ENCODE data around the gene MYO5B.

Gene MYO5B

DNA sequence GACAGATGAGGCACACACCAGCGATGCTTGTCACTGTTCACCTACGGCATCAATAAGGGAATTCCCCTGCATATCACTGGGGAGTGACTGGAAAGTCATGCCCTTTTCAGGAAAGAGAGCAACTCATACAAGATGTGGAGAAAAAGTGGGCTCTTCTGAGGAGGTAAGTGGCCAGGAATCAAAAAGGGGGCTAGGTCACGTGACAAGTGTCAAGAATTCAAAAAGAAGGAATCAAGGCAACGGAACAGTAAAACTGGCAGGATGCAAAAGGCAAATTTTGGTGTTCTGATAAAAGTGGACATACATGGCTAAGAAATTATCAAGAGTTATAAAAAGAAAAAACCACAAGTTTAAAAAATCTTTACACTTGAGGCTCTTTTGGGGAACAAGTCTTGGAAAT, 190.9 kb downstream of the MYO5B start:
- DNase-seq: no peak

DNA sequence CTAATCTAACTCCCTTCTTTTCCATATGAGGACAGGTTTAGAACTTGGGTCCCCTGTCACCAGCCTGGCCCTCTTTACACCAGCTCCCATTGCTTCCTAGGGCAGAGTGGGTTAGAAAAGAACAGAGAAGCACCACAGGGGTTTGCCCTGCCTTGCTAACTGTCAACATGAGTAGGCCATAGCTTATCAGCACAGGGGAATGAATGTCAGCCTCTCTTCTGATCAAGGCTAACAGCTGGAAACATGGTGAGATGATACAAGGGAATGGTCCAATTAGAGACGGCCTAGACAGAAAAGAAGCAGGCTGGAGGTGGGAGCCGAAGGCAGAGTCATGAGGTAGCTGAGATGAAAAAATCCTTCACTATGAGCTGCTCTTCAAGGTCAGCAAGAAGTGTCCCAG, 192.2 kb downstream of the MYO5B start:
- no peak for DNase-seq

DNA sequence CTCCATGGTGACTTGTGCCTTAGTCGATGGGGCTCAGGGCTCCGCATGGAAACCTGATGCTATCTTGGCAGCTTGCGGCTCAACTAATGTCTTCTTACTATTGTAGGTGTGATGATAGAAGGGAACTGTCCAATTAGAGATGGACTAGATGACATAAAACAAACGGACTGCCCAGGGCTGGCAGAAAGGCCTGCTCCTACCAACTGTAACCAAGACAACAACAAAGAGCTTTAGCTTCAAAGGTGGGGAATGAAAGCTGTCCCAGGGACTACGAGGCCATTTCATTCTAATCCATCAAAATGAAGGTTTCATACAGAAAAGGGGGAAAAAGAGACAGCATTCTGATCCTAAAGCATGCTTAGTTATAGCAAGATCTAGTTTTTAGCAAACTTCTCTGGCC, 194.7 kb downstream of the MYO5B start:
- no peak for DNase-seq

DNA sequence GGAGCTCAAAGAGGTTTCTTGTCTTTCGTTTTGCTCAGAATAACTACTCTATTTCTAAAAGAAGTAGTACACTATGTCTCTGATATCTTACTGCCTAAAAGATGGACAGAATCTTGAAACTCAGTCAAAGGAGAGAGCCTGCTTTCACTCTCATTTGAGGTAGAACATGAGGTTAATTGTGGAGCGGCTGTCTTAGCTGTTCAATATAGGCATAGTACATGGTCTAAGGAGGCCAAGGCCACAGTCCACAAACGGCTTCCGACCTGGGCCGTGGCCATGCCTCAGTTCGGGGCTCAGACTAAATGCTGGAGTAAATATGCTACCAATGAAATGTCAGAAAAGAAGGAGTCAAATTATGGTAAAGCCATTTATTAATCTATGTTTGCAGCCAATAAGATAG, 195.8 kb downstream of the MYO5B start:
- no peak for DNase-seq

DNA sequence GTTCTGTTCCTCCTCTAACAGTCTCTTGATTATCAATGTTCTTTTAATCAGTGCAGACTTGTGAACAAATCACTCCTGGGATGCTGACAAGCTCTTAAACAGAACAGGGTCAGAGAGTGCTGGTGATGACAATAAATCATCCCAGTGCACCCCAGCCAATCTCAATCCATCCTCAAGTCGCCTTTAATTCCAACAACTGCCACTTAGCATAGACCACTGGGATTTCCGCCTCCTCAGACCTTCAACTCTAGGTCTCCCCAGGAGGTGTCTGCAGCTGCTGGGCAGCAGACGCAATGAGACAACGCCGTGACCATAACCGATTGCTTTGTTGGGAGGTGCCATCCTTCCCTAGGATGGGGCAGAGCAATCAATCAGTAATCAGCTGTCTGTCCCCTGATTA, 197.4 kb downstream of the MYO5B start:
- DNase-seq: no peak

DNA sequence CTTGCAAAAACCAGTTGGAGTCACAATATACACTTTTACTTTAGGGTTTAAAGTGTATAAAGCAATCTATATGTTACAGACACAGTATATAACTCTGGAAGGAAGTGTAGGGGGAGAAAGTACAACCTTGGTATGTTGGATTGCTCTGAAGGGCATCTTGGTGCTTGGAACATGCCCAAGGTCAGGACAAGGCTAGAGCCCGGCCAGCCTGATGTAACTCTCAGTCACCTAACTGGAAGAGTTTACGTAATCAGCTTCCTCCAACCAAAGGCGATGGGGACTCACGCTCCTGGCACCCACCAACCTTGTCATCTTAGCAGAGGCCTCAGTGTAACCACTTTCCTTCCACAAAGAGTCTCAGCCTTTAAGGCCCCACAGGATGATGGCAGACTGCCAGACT, 200.5 kb downstream of the MYO5B start:
- no peak for DNase-seq

DNA sequence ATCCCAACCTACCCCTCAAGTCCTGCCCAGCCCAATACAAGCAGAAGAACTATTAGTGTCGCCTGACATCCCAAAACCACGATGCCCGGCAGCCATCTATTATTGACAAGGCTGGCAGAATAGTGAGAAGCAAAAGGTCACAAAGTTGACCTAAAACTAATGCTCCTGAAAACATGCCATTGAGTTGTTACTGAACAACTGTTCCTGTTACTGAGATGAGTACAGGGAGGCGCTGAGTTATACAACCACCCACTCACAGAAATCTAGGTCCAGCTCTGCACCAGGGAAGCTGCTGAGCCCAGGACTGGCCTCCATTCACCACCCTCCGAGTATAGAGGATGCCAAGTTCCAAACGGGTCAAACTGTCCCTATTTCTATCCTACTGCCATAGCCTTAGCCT, 201.6 kb downstream of the MYO5B start:
- DNase-seq: no peak

DNA sequence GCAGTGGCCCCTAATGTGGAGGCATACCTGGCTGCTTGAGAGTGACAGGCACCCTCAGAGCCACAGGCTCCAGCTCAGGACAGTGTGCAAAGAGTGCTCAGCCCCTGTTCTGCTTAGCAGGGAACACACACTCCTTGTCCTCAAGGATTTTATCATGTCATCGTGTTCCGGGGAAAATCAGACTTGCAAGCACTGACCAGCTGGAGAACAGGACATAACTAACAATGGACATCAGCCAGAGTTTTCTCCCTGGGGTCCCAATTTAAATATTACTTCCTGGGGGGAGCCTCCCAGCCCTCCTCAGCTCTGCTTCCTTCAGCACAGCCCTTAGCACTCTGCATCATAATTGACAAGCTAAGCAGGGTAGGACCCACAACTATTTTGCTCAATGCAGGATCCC, 206.2 kb downstream of the MYO5B start:
- DNase-seq: no peak

DNA sequence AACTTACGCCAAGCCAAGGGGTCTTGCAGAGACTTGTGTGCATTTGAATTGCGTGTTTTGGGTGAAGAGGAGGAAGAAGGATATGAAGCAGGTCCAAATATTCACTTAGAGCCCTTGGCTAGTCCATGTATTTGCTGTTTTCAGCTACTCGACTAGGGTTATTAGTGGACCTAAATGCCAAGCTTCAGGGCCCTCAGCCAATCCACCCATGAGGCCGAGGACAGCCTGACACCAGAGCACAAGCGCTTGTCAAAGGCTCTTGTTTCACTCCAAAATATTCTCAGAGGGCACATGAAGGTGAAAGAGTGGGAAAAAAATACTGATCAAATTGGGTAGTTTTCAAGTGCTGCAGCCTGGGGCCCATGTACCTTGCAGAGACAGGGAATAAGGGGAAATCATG, 206.8 kb downstream of the MYO5B start:
- DNase-seq: no peak

DNA sequence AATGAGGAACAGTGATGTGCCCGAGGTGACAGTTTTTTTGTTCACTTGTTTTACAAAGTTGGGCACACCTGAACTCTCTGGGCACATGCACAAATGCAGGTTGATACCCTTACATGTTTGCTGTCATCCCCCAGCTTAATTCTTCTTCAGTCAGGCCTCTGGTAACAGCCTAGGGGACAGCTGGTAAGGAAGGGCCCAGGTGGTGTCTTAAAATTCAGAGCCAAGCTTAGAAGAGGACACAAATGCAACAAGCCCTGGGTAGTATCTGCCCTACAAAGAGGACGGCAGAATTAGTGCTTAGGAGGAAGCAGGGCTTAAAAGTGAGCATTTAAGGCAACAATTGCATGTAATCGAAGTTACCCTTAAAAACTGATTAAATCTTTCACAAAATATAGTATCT, 209.7 kb downstream of the MYO5B start:
- no peak for DNase-seq

DNA sequence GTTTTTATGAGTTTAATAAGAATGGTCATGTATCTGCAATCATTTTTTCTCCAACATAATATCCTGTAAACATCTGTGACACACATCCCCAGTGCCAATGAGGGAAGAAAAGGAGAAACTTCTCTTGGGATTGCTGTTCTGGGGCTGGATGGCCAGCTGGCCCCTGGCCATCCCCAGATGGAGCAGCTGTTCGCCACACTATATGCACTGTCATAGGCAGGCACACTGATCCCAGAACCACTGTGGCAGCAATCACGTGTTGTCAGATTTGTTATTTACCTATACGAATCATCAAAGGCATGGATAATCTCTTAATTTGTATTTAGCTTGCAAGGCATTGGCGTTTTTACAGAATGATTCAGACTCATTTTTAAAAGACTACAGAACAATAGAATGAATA, 214.1 kb downstream of the MYO5B start:
- DNase-seq: no peak

DNA sequence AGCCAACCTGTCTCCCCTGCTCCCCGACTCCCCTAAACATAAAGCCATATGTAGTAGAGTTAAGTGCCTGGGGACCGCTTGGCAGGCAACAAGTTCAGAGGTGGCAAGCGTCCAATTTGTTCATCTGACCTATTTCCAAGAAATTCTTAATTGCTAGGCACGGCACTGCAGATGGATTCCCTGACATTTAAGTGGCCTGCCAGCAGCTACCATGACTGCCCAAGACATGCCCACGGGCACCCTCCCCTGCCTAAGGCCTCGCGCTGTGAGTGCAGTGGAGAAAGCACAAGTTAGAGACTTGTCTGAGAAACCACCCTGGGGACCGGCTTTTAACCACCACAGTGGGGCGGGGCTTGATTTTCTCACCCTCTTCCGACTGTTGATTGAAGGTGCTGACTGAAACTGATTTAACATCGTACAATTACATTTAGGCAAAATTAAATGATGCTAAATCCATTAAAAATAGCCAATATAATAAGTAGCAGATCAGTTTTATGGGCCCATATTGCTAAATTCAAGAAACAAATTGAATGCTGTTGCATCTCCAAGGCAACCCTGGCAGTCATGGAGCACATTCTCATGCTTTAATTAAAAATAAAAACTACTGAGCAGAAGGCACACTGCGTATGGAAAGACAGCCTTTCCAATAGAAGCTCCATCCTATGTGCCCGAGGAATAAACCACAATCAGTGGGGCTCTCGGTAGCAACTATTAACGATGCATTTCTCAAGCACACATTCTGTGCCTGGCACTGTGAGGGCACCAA, 218.0 kb downstream of the MYO5B start:
- no peak for DNase-seq

DNA sequence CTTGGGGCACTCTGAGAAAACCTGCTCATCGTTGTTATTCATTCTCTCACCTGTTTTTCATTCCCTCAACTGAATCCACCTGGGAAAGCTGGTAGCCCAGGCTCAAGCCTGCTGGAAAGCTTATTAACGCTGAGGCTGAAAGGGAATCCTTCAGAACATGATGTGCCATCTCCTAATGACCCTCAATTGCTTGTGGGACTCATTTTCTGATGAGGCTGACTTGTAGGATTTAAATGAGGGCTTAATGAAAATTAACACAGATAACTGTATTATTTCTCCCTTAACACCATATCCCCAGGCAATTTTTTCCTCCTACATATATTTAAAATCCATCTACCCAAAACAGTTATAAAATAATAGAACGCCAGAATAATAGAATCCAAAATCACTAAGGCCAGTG, 218.9 kb downstream of the MYO5B start:
- DNase-seq: no peak

DNA sequence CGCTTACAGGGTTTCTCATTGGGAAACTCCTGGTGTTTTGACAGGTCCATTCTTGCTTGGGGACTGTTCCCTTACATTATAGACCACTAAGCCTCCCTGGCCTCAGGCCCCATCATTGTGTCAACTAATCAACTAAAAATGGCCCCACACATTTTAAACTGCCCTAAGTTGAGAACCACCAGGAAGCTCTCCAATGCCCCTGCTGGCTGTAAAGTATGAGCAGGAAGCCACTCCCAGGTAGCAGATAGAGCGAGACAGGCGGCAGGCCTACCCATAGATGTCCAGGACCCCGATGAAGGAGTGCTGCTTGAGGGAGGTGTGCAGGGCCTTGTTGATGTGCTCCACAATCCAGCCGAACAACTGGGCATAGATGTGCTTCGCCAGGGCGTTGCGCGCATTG, 220.9 kb downstream of the MYO5B start:
- no peak for DNase-seq

DNA sequence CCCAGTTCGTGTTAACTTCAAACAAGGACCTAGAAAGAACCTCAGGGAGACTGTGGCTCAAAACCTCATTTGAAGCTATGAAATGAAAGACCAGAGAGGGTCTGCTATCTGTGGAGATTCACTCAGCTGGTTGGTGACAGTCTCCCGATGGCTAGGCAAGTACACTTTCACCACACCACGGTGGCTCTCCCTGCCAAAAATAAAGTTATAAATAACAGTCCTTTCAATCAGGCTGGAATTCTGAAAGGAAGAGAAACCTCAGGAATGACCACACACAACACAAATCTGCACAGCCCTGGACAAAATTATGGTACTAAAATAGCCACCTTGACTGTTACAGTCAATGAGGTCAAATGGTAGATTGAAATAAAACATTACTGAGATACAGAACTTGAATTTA, 221.4 kb downstream of the MYO5B start:
- no peak for DNase-seq

DNA sequence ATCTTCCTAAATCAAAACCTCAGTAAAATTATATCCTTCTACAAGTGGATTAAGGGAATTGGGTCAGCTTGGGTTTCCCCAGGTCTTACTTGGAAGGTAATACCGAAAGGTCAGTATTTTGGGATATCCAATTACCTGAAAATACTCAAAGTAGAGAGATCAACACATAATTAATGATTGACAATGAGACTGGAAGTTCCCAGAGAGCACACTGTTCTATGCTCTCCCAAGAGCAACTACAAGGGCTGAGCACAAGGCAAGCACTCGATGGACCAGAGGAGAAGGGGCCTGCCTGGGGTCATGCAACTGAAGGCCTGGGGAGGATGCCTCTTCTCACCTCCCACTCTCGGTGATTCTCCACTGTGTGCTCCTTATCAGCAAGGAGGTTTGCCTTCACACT, 222.4 kb downstream of the MYO5B start:
- no peak for DNase-seq

DNA sequence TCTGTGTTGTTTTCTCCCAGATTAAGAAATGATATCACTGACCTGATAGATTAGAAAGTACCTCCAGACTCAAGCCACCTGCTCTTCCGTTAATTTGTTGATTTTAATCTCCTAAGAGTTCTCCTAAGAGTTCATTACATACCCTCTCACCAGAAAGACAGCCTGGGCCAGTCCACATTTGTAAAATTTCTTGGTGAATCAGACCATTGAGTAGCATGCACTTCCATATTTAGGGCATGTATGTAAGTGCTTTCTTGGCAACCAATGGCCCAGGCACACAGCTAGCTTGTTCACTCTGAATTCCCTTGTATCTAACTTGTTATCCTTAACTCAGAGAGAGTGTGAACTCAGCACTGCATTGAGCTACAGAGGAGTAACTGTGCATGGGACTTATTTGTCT, 223.5 kb downstream of the MYO5B start:
- no peak for DNase-seq

DNA sequence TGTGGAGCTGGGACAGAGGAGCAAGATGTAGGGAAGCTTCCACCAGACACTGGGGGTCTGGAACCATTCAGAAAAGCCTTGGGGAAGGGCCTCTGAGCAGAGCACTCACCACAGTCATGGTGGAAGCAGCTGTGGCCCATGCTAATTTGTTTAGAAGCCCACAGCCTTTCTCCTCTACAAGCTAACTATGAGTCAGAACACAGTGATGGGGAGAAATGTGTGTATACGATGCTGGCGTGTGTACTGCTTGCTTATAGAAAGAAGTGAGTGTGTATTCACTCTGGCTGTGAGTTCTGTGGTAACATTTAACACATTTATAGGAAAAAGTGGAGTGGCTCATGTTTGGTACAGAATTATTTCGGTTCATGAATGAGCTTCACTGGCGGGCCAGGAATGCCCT, 224.6 kb downstream of the MYO5B start:
- no peak for DNase-seq

DNA sequence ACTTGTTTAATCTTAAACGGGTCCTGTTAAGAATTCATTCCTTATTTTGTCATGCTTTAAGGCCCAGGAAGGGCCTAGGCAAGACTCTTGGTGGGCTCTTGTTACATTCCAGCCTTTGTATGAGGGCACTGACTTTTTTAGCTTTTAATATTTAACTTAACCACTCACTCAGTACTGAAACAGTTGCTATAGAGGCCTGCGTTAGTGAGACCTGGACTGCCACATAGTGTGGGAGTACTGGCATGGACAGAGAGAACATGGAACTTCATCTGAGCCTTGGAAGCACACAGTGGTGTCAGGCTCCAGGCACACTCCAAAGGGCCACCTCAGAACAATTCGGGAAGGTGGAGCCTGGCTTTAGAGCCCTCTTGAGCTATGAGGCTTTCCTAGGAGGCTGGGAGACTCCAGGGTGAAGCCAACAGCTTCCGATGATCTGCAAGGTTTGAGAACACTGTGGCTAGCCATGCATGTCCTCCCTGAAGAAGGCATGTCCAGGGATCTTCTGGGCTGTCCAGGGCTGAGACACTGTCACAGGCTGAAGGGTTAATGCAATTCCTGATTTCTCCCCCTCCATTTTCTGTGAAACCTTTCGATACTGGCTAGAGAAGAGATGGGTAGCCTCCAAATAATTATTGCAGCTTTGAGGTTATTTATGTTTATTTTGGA, 226.2 kb downstream of the MYO5B start:
- no peak for DNase-seq

DNA sequence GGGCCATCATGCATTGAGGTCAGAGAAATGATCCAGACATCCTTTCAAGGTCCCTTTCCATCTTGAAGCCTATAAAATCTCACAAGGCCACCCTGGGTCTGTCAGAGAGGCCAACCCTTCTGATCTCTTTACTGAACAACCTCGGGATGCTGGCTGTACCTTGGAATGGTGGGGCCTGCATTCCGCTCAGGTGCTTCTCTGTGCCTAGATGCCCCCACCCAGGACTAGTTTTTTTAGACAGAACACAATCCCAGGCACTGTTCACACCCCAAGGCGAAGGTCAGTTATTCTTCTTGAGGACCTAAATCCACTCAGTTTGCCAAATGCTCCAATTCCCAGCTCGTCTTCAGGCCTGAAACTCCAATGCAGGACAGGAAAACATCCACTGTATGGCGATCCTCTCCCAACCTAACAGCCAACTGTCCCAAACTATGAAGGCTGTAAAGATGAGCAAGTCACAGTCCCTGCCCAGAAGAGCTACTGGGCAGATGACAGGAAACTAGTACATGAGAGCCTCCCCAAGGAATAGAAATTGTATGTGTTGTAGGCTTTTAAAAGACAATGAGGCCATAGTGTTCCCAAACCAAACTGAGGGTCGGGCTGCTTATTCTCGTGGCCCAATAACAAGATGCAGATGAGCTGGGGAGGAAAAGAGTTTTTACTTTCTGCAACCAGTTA, 227.2 kb downstream of the MYO5B start:
- DNase-seq: no peak

DNA sequence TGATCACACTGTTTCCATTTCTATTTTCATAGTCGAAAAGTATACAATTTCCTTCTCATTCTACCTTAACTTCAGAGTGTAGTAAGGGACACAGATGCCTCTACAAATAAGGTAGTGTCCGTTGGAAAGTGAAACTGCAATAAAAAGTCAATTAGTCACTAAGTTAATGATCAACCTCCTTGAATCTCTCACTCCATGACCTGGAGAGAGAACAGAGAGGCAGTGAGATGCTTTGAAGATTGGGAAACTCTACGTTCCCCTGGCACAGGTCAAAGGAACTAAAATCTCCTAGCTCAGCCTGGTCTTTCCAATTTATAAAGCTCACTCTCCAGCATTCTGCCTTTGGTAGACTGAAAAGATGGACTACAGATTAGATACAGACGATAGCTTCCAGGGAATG, 227.8 kb downstream of the MYO5B start:
- no peak for DNase-seq

DNA sequence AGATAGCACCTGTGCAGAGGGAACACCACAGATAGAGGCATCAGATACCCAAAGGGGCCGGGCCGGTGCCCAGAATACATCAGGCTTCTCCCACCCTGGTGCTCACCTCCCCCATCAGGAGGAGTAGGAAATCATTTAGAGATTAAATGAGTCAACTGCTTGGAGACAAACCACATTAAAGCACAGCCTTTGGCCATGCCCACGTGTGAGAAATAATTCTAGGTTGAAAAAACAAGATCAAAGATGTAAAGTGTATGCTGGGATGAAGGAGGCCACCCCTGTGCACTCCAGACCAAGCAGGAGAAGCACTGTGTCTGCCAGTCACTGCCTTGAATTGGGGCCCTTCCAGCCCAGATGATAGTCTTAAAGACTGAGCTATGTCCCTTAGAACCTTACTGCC, 228.9 kb downstream of the MYO5B start:
- no peak for DNase-seq

DNA sequence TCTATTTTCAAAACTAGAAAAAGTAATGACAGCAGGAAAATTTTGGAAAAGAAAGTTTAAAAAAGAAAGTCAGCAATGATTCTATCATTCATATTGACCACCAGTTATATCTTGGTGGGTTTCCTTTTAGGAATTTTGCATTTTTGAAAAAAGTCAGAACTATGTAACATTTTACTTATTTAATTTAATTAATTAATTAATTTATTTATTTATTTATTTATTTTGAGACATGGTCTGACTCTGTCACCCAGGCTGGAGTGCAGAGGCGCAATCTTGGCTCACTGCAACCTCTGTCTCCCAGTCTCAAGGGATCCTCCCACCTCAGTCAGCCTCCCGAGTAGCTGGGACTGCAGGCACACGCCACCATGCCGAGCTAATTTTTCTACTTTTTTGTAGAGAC, 231.7 kb downstream of the MYO5B start:
- no peak for DNase-seq

DNA sequence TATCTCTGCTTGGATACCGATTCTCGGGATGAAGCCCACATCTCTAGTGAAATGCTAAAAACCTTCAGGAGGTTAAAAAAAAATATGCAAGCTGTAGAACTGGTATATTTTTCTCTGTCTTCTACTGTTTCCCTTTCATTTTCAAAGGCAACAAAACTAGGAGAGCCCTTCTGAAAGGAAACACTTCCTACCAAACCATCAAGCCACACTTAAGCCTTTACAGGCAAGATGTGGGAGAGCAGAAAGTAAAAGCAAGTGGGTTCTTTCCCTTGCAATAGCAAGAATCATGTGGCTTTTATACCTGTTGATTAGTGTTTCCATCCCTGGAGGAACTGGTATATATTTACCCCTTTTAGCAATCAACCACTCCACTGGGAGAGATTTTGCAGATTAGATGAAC, 233.7 kb downstream of the MYO5B start:
- no peak for DNase-seq

DNA sequence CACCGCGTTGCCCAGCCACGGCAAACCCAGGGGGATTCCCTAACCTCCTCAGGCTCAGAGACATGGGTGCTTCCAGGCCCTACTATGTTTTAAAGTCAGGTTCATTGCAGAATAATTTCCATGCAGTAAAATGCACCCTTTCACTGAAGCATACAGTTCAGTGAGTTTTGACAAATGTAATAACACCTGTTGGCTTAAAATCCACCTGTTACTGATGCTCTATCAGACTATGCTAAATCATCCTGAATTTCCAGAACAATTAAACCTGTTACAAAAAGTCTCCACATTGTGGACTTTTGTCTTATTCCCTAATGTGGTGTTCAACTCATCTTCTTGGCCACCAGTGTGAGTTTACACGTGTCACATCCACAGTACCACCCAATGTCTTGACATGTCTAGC, 234.6 kb downstream of the MYO5B start:
- no peak for DNase-seq
